Endothelial cell of umbilical vein (primary cell): Measurements from ENCODE around the gene CNGB1.
"Not testable (repeated sequence)": the region's sequence is repeated elsewhere in the genome, so short reads cannot be mapped to it uniquely, and the experiment has no call there.

Experiments
- EZH2 ChIP-seq: IDR thresholded peaks from 2 replicates; pipeline ENCODE4 v1.6.1; 2012; ENCODE audit warnings: borderline replicate concordance, low read depth, mild to moderate bottlenecking, moderate library complexity, low read length, inconsistent platforms; ENCODE audit not compliant: severe bottlenecking
- FOS ChIP-seq: IDR thresholded peaks from 2 replicates; pipeline ENCODE4 v1.6.1; 2011; ENCODE audit warnings: mild to moderate bottlenecking, low read length, moderate library complexity, borderline replicate concordance; ENCODE audit not compliant: insufficient read depth
- JUN ChIP-seq: IDR thresholded peaks from 2 replicates; pipeline ENCODE4 v1.6.1; 2011; ENCODE audit warnings: borderline replicate concordance, low read depth; ENCODE audit not compliant: insufficient read length, insufficient read depth
- POLR2A ChIP-seq: IDR thresholded peaks from 2 replicates; pipeline ENCODE4 v1.6.1; 2012; ENCODE audit warnings: low read depth, mild to moderate bottlenecking, control low read depth, low read length
- TF ChIP-seq, protein P1 (sequence below), 2 donors: IDR thresholded peaks; 1 replicate in 1 of 2; 2 replicates in 1 of 2; pipeline ENCODE4 v1.5.1; 2011; ENCODE audit warnings: low read length in 2 of 2, mild to moderate bottlenecking in 2 of 2, moderate library complexity in 2 of 2, control low read depth in 1 of 2, inconsistent platforms in 1 of 2, low read depth in 1 of 2; ENCODE audit not compliant: insufficient read depth in 1 of 2; ENCODE audit errors: extremely low read depth in 1 of 2
- TF ChIP-seq, protein P2 (sequence below): IDR thresholded peaks from 2 replicates; pipeline ENCODE4 v1.6.1; 2011; ENCODE audit not compliant: insufficient read depth, insufficient read length

DNA sequence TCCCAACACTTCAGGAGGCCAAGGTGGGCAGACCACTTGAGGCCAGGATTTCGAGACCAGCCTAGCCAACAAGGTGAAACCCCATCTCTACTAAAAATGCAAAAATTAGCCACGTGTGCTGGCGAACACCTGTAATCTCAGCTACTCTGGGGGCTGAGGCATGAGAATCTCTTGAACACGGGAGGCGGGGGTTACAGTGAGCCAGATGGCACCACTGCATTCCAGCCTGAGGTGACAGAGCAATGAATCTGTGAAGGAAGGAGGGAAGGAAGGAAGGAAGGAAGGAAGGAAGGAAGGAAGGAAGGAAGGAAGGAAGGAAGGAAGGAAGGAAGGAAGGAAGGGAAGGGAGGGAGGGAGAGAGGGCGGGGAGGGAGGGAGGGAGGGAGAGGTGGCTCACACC lies 124.0 kb downstream of the CNGB1 start:
- TF ChIP-seq, protein P1, sequence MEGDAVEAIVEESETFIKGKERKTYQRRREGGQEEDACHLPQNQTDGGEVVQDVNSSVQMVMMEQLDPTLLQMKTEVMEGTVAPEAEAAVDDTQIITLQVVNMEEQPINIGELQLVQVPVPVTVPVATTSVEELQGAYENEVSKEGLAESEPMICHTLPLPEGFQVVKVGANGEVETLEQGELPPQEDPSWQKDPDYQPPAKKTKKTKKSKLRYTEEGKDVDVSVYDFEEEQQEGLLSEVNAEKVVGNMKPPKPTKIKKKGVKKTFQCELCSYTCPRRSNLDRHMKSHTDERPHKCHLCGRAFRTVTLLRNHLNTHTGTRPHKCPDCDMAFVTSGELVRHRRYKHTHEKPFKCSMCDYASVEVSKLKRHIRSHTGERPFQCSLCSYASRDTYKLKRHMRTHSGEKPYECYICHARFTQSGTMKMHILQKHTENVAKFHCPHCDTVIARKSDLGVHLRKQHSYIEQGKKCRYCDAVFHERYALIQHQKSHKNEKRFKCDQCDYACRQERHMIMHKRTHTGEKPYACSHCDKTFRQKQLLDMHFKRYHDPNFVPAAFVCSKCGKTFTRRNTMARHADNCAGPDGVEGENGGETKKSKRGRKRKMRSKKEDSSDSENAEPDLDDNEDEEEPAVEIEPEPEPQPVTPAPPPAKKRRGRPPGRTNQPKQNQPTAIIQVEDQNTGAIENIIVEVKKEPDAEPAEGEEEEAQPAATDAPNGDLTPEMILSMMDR (IDR thresholded peaks at IDR 0.05; ENCODE audit: extremely low read depth in 1 of 2, insufficient read depth in 1 of 2, low read depth in 1 of 2, low read length in 2 of 2), result not testable (repeated sequence)
- not testable (repeated sequence) for TF ChIP-seq EZH2, FOS, POLR2A, JUN
- TF ChIP-seq, protein P2, sequence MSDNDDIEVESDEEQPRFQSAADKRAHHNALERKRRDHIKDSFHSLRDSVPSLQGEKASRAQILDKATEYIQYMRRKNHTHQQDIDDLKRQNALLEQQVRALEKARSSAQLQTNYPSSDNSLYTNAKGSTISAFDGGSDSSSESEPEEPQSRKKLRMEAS, result not testable (repeated sequence)
